CD4-positive, alpha-beta T cell (primary cell): ENCODE results near the gene ATP5PO. TPM values are rescaled to one million over a fixed set of nuclear protein-coding genes. Genes with fewer than 3 reads are reported as not detected.
A peak's percentile ranks its signal among the peaks of the same experiment; 100 is the strongest.

Source experiments
- ATAC-seq: fragments of 200-7000 bp; cut with Tn5 transposase; one replicate; pipeline ENCODE4 v1.10.0; 2022; ENCODE audit warnings: mild to moderate bottlenecking; ENCODE audit not compliant: poor library complexity
- CTCF ChIA-PET: fragments of 350-600 bp; sonication (Branson Sonifier 250); formaldehyde crosslinking; loops from one replicate; lab custom pipeline; 2021; ENCODE audit warnings: antibody characterized with exemption, inconsistent platforms; lab: Charles Lee
- POLR2A ChIA-PET: fragments of 350-600 bp; sonication (Branson Sonifier 250); formaldehyde crosslinking; loops from one replicate; lab custom pipeline; 2021; ENCODE audit warnings: antibody characterized with exemption, inconsistent platforms; lab: Charles Lee
- DNase-seq, 14 experiments: peaks; one replicate each; pipeline ENCODE4 v3.0.0-alpha.2; 2013 to 2020; ENCODE audit warnings: mixed read lengths in 2 of 14
- H3K27ac ChIP-seq, 2 donors: one replicate each; pipeline versions ENCODE4 v1.5.1 to v1.7.0; 2013; ENCODE audit warnings: low read length in 2 of 2, low read depth in 1 of 2, mild to moderate bottlenecking in 1 of 2
- H3K27me3 ChIP-seq, 2 experiments: 1 replicate in 1 of 2; 2 replicates in 1 of 2; pipeline versions ENCODE4 v1.6.1 to v1.7.0; 2013; ENCODE audit warnings: low read length in 2 of 2, control low read depth in 1 of 2, mild to moderate bottlenecking in 1 of 2, moderate library complexity in 1 of 2; ENCODE audit not compliant: insufficient read depth in 2 of 2, control insufficient read depth in 1 of 2
- H3K36me3 ChIP-seq: one replicate; pipeline ENCODE4 v1.6.1; 2013; ENCODE audit warnings: low read length, control low read depth; ENCODE audit not compliant: insufficient read depth
- H3K4me1 ChIP-seq: one replicate; pipeline ENCODE4 v1.6.1; 2013; ENCODE audit warnings: low read length, control low read depth; ENCODE audit not compliant: insufficient read depth
- H3K4me3 ChIP-seq: one replicate; pipeline ENCODE4 v1.5.1; 2013; ENCODE audit warnings: mild to moderate bottlenecking, low read length, moderate library complexity
- H3K9me3 ChIP-seq, 2 experiments: 1 replicate in 1 of 2; 2 replicates in 1 of 2; pipeline versions ENCODE4 v1.6.1 to v1.7.0; 2013; ENCODE audit warnings: low read length in 2 of 2, mild to moderate bottlenecking in 2 of 2, control low read depth in 1 of 2, moderate library complexity in 1 of 2; ENCODE audit not compliant: control insufficient read depth in 1 of 2, insufficient read depth in 1 of 2
- H3K27ac Mint-ChIP-seq: one replicate; pipeline ENCODE4 v1.8.0; 2020; ENCODE audit warnings: mixed read lengths
- H3K27me3 Mint-ChIP-seq: one replicate; pipeline ENCODE4 v1.8.0; 2021; ENCODE audit warnings: mixed read lengths
- H3K36me3 Mint-ChIP-seq: one replicate; pipeline ENCODE4 v1.8.0; 2021; ENCODE audit warnings: low read depth, mixed read lengths
- H3K4me1 Mint-ChIP-seq: one replicate; pipeline ENCODE4 v1.8.0; 2021; ENCODE audit warnings: low read depth, mixed read lengths
- H3K4me3 Mint-ChIP-seq: one replicate; pipeline ENCODE4 v1.8.0; 2020; ENCODE audit warnings: mild to moderate bottlenecking, mixed read lengths
- H3K9me3 Mint-ChIP-seq: one replicate; pipeline ENCODE4 v1.8.0; 2020; ENCODE audit warnings: mixed read lengths
- intact Hi-C, 2 experiments: fragments of 100-400 bp; cut with DNase I in 1 of 2; cut with micrococcal nuclease in 1 of 2; formaldehyde crosslinking; loops; one replicate each; pipeline versions ENCODE4 v1.15.1 to v1.9.0; 2023 to 2025; cut with DNase I, micrococcal nuclease
- total RNA-seq, 174 experiments: library from RNA in 2 of 174; stranded (reverse) in 2 of 174; gene quantifications; one replicate each; pipeline ENCODE4 v1.2.3 and lab custom pipeline; 2021 to 2026
- TF ChIP-seq, protein P1 (sequence below): fragments of 200-600 bp; IDR thresholded peaks from one replicate; pipeline ENCODE4 v1.8.0; 2022; ENCODE audit warnings: antibody characterized with exemption, mild to moderate bottlenecking

The ATP5PO gene
- total RNA-seq, 2 experiments from 2014 or later = 143 to 149 TPM

DNA sequence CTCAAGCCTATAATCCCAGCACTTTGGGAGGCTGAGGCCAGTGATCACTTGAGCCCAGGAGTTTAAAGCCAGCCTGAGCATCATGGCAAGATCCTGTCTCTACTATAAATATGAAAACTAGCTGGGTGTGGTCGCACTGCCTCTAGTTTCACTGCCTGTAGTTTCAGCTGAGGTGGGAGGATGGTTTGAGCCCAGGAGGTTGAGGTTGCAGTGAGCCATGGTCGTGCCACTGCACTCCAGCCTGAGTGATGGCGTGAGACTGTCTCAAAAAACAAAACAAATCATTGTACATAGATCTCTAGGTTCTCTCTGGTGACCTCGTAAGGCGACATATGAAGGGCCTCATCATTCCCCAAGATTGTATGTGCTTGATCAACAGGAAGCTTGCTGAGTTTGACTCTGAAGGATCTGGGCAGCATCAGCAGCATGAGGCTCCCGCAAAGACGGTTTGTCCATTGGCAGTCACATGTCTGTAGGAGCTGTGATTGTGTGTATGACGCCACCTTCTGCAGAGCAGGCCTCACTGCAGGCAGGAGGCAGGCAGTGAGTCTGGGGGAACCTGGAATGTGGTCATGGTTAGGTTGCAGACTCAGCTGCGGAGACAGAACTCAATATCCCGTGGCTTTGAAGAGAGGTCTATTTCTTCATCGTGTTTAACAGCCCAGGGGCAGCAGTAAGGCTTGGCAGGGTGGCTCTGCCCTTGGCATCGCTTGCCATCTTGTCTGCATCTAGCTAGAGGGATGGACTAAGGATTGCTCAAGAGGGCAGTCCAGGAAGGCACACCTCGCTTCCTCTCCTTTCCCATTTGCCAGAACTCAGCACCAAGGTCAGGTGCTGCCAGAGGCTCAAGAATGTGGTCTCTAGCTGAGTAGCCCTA, 14.0 kb downstream of the ATP5PO start:
- peaks cover 11% of the 10 kb centered on the region for H3K4me1 Mint-ChIP-seq
- intact Hi-C loops = no loop called here
- peak overlapping the region; percentile 34 for H3K27ac Mint-ChIP-seq
- ATAC-seq (peak; percentile 62), DNase-seq (no peak)
- Histone ChIP-seq H3K36me3 (peaks cover 50% of the 10 kb centered on the region), H3K4me1 (no peaks in the 10 kb centered on the region), H3K27me3 (no peaks in the 10 kb centered on the region), H3K27ac (no peak overlapping the region), H3K4me3 (no peak overlapping the region), H3K9me3 (no peaks in the 10 kb centered on the region)
- peaks cover 53% of the 10 kb centered on the region for H3K36me3 Mint-ChIP-seq
- ChIA-PET CTCF (no interaction called here), POLR2A (no interaction called here)
- H3K9me3 Mint-ChIP-seq = no peaks in the 10 kb centered on the region
- H3K27me3 Mint-ChIP-seq = no peaks in the 10 kb centered on the region
- TF ChIP-seq, protein P1, sequence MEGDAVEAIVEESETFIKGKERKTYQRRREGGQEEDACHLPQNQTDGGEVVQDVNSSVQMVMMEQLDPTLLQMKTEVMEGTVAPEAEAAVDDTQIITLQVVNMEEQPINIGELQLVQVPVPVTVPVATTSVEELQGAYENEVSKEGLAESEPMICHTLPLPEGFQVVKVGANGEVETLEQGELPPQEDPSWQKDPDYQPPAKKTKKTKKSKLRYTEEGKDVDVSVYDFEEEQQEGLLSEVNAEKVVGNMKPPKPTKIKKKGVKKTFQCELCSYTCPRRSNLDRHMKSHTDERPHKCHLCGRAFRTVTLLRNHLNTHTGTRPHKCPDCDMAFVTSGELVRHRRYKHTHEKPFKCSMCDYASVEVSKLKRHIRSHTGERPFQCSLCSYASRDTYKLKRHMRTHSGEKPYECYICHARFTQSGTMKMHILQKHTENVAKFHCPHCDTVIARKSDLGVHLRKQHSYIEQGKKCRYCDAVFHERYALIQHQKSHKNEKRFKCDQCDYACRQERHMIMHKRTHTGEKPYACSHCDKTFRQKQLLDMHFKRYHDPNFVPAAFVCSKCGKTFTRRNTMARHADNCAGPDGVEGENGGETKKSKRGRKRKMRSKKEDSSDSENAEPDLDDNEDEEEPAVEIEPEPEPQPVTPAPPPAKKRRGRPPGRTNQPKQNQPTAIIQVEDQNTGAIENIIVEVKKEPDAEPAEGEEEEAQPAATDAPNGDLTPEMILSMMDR = no peak
- H3K4me3 Mint-ChIP-seq = no peak overlapping the region

DNA sequence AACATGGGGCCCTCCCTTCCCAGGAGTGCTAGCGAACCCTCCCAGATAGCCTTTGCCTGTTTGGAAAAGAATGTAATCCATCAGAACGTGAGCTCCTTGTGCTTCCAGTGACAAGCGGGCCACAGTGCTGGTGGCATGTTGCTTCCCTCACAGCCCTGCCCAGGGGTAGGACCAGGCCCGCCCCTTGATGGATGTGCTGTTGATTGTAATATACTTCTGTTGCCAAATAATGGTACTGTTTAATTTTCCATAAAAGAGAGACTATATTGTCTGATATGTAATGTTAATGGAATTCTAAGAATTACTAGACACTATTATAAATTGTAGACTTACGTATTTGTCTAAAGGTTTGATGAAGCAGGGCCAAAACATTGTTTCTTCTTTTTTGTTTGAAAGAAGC, 16.4 kb downstream of the ATP5PO start:
- H3K27ac ChIP-seq = no peak overlapping the region
- POLR2A ChIA-PET = interaction anchor here (0.6 kb wide), 1 partner anchor 471 kb away, joined by 3 read pairs; no protein-coding TSS in a partner anchor
- Mint-ChIP-seq H3K27me3 (no peaks in the 10 kb centered on the region), H3K9me3 (no peaks in the 10 kb centered on the region), H3K27ac (no peak overlapping the region), H3K4me3 (no peak overlapping the region), H3K4me1 (peaks cover 13% of the 10 kb centered on the region), H3K36me3 (peaks cover 31% of the 10 kb centered on the region)
- intact Hi-C loops = loop anchor here in 1 of 2 experiments (10.0 kb wide), 1 partner anchor 254 kb away; the partner anchor contains the start of genes CRYZL1 and ITSN1
- peaks cover 27% of the 10 kb centered on the region for H3K36me3 ChIP-seq
- CTCF ChIA-PET = no interaction called here
- H3K27me3 ChIP-seq = no peaks in the 10 kb centered on the region
- no peaks in the 10 kb centered on the region for H3K9me3 ChIP-seq
- H3K4me3 ChIP-seq = no peak overlapping the region
- DNase-seq (no peak), ATAC-seq (no peak)
- TF ChIP-seq, protein P1 = no peak
- H3K4me1 ChIP-seq = peaks cover 7% of the 10 kb centered on the region

DNA sequence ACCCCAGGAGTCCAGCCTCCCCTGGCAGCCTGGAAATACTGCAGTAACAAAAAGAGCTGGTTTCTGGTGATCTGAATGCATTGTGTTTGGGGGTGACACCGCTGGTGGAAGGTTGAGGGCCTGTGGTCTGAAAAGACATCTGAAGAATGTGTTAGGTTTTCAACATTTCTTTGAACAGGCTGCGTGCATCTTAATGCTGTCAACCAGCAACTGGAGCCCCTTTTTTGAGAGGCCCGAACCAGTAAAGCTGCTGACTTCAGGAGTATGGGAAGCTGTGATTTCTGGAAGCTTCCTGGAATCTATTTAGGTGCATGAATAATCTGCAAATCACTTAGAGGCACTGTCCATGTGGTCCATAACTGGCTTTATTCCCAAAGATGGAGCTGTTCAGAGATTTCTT, 17.0 kb downstream of the ATP5PO start:
- Histone ChIP-seq H3K9me3 (no peaks in the 10 kb centered on the region), H3K27me3 (no peaks in the 10 kb centered on the region), H3K36me3 (peaks cover 21% of the 10 kb centered on the region), H3K4me3 (no peak overlapping the region), H3K4me1 (peaks cover 7% of the 10 kb centered on the region), H3K27ac (no peak overlapping the region)
- no peak for ATAC-seq
- intact Hi-C loops = loop anchor here in 1 of 2 experiments (10.0 kb wide), 1 partner anchor 254 kb away; the partner anchor contains the start of genes CRYZL1 and ITSN1
- Mint-ChIP-seq H3K27ac (no peak overlapping the region), H3K36me3 (peaks cover 25% of the 10 kb centered on the region), H3K4me3 (no peak overlapping the region), H3K27me3 (no peaks in the 10 kb centered on the region), H3K9me3 (no peaks in the 10 kb centered on the region), H3K4me1 (peaks cover 14% of the 10 kb centered on the region)
- POLR2A ChIA-PET = interaction anchor here (0.6 kb wide), 1 partner anchor 471 kb away, joined by 3 read pairs; no protein-coding TSS in a partner anchor
- TF ChIP-seq, protein P1 = no peak
- CTCF ChIA-PET = no interaction called here
- DNase-seq = no peak
